ENCODE data around the gene POLR3G.
A peak's percentile ranks its signal among the peaks of the same experiment; 100 is the strongest.

Gene POLR3G

DNA sequence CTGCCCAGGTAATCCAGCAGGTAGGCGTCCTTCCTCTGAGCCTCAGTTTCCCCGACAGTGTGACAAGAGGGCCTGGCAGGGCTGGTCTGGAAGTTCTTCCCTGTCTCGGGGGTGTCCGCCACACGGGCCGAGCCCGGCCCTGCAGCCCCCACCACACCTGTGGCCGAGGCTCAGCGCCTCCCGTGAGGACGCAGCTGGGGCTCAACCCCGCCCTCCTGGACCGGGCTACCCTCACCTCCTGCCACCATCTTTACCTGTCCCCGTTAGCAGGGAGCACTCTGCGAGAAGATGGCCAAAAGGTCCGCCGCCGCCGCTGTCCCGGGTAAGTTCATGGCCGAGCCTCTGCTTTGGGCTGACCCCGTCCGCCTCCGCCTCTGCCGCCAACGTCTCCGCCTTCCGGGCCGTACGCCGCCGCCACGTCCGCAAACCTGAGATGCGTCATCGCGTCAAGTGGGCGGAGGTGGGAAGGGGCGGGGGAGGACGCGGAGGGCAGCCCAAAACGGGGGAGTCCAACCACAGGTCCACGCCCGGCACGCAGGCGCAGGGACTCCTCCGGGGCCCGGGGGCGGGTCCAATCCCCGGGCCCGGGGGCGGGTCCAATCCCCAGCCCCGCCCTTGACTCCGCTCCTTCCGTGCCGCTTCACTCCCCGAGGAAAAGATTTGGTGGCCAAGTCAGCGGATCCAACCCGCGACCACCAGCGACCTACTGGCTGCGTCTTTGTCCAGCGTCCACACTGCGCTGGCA lies 54.7 kb downstream of the POLR3G start, which contains the start of gene LYSMD3:
Gene LYSMD3 (minus strand): TSS at position 391 of the 745 bp plus-strand sequence. CDS start 4,295 bp downstream, outside the sequence.
- Mint-ChIP-seq H3K27ac (peak within 1 kb of the TSS; percentile 88), H3K4me1 (peaks cover 28% of the 10 kb centered on the region), H3K36me3 (peaks cover 15% of the 10 kb centered on the region), H3K27me3 (peaks cover 14% of the 10 kb centered on the region), H3K9me3 (no peaks in the 10 kb centered on the region), H3K4me3 (peak within 1 kb of the TSS; percentile 92)
- peak; percentile 97 for ATAC-seq

DNA sequence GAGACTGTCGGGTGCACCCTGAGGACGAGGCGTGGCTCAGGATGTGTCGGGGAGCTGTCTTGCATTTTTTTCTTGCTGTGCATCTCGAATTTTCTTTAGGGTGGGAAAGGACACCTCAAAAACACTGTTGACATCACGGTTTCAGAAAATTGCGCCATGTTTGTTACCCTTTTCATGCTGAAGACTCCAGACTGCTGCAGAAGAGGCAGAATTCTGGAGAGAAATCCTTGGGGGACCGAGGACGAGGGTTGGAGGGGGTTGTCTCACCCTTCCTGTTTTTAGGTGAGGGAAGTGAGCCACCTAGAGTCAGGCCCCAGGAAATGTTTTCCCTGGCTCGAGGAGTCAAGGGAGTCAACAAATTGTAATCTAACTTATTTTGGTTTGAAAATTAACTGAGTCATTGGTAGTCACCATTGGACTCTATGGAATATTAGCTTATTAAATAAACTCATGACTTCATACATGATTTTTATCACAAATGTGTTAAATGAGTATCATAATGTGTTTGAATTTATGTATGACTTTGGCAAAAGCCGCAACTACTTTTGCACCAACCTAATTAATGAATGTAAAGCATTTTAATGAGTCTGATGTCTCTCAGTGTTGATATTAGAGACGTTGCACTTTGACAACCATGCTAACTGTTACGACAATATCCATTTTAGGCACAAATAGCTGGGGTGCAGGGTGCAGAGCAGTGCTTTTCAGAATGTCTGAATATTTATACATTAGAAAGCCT lies 55.4 kb downstream of the POLR3G start:
- H3K36me3 Mint-ChIP-seq: peaks cover 11% of the 10 kb centered on the region
- ATAC-seq: peak; percentile 72
- H3K27ac Mint-ChIP-seq: peak overlapping the region; percentile 88
- no peaks in the 10 kb centered on the region for H3K9me3 Mint-ChIP-seq
- H3K4me1 Mint-ChIP-seq: peaks cover 28% of the 10 kb centered on the region
- H3K4me3 Mint-ChIP-seq: peak overlapping the region; percentile 92
- peaks cover 18% of the 10 kb centered on the region for H3K27me3 Mint-ChIP-seq

DNA sequence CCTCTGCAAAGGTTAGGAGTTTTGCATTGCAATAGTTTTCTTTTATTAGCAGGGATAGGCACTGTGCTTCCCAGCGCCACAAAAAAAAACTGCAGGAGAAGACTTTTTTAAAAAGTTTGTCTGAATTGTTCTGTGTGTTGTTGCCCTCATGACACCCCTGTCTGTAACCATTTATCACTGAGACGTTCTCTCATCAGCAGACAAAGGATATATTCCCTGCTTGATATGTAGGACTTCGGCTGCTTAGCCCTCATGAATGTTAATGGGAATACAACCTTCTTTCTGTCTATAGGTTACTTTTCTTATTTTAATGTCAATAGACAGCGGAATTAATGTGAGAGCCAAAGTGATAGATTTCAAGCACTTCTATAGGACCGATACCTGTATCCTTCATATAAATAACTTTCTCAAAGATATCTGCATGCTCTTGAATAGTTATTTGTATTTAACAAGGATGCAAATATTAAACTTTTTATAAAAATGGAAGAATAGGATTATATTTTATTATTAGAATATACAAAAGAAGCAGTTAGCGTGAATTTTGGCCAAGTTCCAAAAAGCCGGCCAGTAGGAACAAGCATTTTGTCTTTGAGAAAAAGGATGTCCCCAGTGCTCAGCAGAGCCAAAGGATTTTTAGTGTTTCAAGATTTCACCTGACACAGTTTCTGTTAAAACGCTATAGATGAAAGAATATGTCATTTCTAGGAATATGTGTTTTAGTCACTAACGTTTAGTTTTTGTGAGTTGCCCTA lies 56.2 kb downstream of the POLR3G start:
- Mint-ChIP-seq H3K36me3 (peaks cover 9% of the 10 kb centered on the region), H3K27me3 (peaks cover 26% of the 10 kb centered on the region), H3K4me3 (no peak overlapping the region), H3K9me3 (no peaks in the 10 kb centered on the region), H3K4me1 (peaks cover 28% of the 10 kb centered on the region), H3K27ac (peak overlapping the region; percentile 88)
- no peak for ATAC-seq

DNA sequence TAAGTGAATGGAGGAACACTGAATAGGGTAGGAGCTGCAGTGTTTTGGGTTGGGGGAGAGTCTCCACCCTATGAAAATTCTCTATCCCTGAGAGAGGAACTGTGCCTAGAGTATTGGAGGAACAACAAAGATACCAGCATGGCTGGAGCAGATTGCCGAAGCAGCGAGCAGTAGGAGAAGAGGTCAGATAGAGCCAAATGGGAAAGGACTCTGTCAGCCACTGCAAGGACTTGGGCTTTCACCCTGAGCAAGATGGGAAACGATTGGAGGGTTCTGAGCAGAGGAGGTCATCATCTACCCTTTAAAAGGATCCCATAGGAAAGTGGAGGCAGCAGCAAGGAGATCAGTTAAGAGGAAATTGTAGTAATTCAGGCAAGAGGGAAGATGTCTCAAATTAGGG lies 59.1 kb downstream of the POLR3G start:
- Mint-ChIP-seq H3K4me3 (no peak overlapping the region), H3K9me3 (no peaks in the 10 kb centered on the region), H3K27me3 (peaks cover 27% of the 10 kb centered on the region), H3K27ac (no peak overlapping the region), H3K36me3 (no peaks in the 10 kb centered on the region), H3K4me1 (peaks cover 2% of the 10 kb centered on the region)
- no peak for ATAC-seq

DNA sequence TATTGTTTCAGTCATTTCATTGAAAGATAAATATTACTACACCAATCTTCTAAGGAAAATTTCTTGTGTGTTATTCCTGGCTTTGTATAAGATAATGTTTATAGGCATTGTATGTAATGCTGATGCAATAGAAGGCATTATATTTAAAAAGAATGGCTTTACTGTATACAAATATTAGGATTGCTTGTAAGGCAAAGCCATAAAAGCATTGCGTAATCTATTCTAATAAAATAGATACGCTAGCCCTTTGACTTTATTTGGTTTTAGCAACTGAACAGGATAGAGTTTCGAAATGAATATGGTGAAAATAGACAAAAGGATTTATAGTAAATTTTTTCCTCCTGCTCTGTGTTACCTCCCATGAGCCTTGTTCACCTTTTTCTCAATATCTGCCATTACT lies 60.3 kb downstream of the POLR3G start:
- no peak overlapping the region for H3K4me3 Mint-ChIP-seq
- no peak overlapping the region for H3K27ac Mint-ChIP-seq
- no peaks in the 10 kb centered on the region for H3K36me3 Mint-ChIP-seq
- no peaks in the 10 kb centered on the region for H3K4me1 Mint-ChIP-seq
- peaks cover 27% of the 10 kb centered on the region for H3K27me3 Mint-ChIP-seq
- H3K9me3 Mint-ChIP-seq: no peaks in the 10 kb centered on the region
- ATAC-seq: no peak

DNA sequence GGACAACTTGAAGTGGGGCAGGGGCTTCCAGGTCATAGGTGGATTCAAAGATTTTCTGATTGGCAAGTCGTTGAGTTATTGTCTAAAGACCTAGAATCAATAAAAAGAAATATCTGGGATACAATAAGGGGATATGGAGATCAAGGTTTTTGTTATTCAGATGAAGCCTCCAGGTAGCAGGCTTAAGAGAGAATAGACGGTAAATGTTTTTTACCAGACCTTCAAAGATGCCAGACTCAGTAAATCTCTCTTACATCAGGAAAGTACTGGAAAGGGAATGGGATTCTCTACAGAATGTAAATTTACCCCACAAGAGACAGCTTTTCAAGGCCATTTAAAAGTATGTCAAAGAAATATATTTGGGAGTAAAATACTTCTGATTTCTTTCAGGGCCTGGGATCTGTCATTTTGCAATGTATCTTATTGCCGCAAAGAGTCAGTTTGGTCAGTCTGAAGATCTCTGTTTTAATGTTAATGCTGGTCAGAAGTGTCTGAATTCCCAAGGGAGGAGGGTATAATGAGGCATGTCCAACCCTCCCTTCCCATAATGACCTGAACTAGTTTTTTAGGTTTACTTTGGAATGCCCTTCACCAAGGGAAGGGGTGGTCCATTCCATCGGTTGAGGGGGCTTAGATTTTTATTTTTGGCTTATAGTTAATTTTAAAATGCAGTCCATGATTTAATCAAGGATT lies 68.3 kb downstream of the POLR3G start:
- Mint-ChIP-seq H3K4me3 (no peak overlapping the region), H3K9me3 (no peaks in the 10 kb centered on the region), H3K4me1 (no peaks in the 10 kb centered on the region), H3K27ac (no peak overlapping the region), H3K36me3 (no peaks in the 10 kb centered on the region), H3K27me3 (peaks cover 20% of the 10 kb centered on the region)
- no peak for ATAC-seq

DNA sequence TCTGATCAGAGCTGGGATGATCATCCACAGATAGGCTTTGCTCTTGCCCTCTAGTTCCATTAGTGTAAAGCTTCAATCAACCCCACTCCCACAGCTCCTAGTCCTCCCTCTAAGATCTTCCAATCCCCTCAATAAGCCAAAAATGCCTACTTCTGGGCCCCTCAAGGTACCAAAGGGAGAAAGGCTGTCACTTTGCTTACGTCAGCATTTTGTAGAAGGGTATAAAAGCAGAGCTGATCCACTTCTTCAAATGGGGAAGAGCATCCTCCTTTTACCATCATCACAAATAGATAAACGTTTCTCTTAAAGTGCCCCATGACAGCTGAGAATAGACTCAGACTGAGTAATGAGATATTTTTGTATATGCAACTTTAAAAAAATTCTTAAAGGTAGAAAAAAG lies 70.8 kb downstream of the POLR3G start:
- Mint-ChIP-seq H3K36me3 (no peaks in the 10 kb centered on the region), H3K4me3 (no peak overlapping the region), H3K4me1 (peaks cover 5% of the 10 kb centered on the region), H3K27me3 (peaks cover 27% of the 10 kb centered on the region), H3K27ac (no peak overlapping the region), H3K9me3 (no peaks in the 10 kb centered on the region)
- no peak for ATAC-seq

DNA sequence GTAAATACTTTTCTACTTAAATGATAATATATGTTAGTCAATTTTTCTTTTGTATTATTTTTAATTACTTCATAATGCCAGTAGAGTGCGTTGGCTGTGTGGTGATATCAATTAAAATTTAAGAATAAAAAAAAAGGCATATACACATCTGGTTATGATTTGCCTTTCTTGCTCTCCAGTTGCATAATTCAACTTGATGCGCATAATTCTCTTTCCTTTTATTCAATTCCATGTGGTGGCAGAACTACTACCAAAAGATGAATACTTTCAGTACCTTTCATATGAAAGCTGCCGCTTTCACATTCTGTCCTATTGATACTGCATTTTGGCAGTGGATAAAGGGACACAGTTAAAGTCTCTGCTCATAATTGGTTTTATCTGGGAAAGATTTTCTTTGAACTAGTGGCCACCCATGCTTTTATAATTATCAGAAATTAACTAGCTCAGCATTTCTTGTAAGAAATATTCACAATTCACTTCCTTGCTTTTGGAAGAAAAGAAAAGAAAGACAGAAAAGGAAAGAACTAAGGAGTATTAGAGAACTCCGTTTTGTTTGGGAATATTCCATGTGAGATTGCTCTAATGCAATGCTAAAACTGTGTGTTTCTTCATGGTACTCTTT lies 71.7 kb downstream of the POLR3G start:
- Mint-ChIP-seq H3K9me3 (no peaks in the 10 kb centered on the region), H3K36me3 (no peaks in the 10 kb centered on the region), H3K27ac (no peak overlapping the region), H3K27me3 (peaks cover 29% of the 10 kb centered on the region), H3K4me1 (peaks cover 5% of the 10 kb centered on the region), H3K4me3 (no peak overlapping the region)
- no peak for ATAC-seq

DNA sequence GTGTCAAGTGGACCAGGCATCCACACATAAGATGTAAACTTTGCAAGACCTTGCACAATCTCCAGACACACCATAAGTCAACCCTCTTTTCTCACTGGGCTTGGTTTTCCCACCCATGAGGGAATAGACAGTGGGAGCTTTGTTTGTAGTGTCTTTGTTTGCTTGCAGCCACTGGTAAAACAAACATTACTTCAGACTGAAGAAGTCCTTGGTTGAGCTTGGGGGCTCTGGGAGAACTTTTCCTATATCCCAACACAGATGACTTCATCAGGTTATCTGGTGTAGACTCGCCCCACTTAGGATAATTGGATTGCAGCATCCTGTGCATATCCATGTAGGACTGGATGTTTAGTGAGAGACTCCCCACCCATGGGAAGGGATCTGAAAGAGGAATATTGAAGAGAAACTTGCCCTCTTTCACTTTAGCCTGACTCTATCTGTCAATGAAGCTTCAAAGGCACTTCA lies 72.4 kb downstream of the POLR3G start:
- Mint-ChIP-seq H3K36me3 (no peaks in the 10 kb centered on the region), H3K9me3 (no peaks in the 10 kb centered on the region), H3K27me3 (peaks cover 29% of the 10 kb centered on the region), H3K4me3 (no peak overlapping the region), H3K4me1 (peaks cover 5% of the 10 kb centered on the region), H3K27ac (no peak overlapping the region)
- no peak for ATAC-seq

DNA sequence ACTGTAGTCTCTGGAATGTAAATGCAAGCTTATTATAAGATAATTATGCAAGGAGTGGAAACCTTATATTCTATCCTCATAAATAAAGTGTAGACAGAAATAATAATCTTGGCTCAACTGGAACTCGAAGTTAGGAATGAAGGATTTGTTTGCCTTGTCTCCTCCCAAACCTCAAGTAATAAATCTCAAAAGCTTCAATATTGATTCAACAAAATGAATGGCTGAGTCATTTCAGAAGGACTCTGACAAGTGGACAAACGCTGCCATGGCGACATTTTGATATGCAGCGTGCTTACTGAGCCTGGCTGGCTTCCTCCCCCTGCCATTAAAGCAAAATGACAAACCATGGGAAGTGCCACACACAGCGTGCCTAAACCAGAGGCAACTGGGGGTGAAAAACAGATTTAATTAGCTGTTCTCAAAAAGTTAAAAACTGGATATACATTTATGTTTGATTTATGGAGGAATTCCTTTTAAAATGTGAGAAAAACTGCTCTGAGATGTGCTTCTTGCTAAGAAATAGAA lies 73.5 kb downstream of the POLR3G start:
- H3K27ac Mint-ChIP-seq: no peak overlapping the region
- H3K36me3 Mint-ChIP-seq: no peaks in the 10 kb centered on the region
- peaks cover 29% of the 10 kb centered on the region for H3K27me3 Mint-ChIP-seq
- H3K4me3 Mint-ChIP-seq: no peak overlapping the region
- H3K9me3 Mint-ChIP-seq: no peaks in the 10 kb centered on the region
- peaks cover 5% of the 10 kb centered on the region for H3K4me1 Mint-ChIP-seq
- no peak for ATAC-seq

DNA sequence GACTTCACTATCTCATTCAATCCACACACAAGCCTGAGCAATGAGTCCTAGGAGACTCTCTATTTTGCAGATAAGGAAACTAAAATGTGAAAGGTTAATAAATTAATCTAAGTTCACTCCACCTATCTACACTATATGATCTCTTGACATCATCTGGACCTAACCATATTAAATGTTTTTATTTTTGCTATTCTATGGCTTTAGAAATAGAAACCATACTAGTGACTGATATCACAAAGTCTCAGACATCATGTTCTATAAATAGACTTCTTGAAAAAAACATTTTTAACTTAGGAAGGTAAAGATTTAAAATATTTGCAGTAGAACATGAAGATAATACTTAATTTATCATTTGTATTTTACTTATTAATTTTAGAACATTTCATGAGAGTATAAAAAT lies 74.6 kb downstream of the POLR3G start:
- H3K27me3 Mint-ChIP-seq: peaks cover 37% of the 10 kb centered on the region
- H3K36me3 Mint-ChIP-seq: no peaks in the 10 kb centered on the region
- H3K4me3 Mint-ChIP-seq: no peak overlapping the region
- no peaks in the 10 kb centered on the region for H3K9me3 Mint-ChIP-seq
- peaks cover 5% of the 10 kb centered on the region for H3K4me1 Mint-ChIP-seq
- no peak for ATAC-seq
- no peak overlapping the region for H3K27ac Mint-ChIP-seq

DNA sequence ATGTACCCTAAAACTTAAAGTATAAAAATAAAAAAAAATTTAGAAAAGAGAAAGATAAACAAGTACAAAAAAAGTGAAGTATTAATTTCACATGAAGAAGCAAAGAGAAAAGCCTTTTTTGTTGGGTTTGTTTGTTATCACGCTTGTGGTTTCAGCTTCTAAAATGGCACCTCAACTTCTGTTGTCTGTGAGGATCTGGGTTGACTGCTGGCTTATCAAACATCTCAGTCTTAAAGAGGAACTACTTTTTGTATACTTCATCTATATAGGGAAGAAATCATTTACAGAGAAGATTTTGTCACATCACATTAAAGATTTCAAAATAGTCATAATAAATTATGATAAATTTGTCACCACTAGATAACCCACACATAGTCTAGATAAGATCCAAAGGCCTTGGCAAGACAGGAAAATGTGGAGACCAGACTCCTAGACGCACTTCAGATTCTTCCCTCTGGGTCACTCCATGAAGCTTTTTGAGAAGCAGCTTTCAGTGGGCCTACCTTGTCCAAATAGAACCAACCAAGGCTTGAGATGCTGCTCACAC lies 75.1 kb downstream of the POLR3G start:
- no peak overlapping the region for H3K27ac Mint-ChIP-seq
- peaks cover 43% of the 10 kb centered on the region for H3K27me3 Mint-ChIP-seq
- H3K36me3 Mint-ChIP-seq: no peaks in the 10 kb centered on the region
- no peak overlapping the region for H3K4me3 Mint-ChIP-seq
- H3K9me3 Mint-ChIP-seq: no peaks in the 10 kb centered on the region
- H3K4me1 Mint-ChIP-seq: peaks cover 5% of the 10 kb centered on the region
- ATAC-seq: no peak

DNA sequence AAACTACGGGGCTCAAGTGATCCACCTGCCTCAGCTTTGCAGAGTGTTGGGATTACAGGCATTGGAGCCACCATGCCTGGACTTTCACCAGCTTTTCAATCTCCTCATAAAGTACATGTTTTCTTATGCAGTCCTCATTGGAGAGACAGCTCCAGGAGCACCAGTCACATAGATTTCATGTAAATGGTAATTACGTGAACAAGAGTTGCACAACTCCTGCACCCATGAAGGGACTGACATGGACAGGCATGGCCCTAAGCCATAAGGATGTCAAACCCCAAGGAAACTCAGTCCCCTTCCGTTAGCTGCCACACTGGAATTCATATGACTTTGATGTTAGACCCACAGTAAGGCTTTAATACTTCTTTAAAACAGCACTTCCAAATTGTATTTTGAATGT lies 76.3 kb downstream of the POLR3G start:
- no peak for ATAC-seq
- Mint-ChIP-seq H3K27ac (no peak overlapping the region), H3K4me3 (no peak overlapping the region), H3K36me3 (no peaks in the 10 kb centered on the region), H3K4me1 (peaks cover 5% of the 10 kb centered on the region), H3K27me3 (peaks cover 41% of the 10 kb centered on the region), H3K9me3 (no peaks in the 10 kb centered on the region)

DNA sequence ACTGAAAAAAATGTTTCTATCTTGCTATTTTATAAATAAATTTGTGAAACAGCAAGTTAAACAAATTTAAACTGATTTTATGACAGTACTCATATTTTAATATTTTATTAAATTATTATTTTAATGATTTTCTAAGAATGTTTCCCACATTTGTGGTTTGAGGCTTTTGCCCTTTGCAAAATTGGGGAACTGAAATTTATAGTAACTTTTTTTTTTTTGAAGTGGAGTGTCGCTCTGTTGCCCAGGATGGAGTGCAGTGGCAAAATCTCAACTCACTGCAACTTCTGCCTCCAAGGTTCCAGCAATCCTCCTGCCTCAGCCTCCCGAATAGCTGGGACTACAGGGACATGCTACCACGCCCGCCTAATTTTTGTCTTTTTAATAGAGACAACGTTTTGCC lies 76.7 kb downstream of the POLR3G start:
- Mint-ChIP-seq H3K4me1 (peaks cover 5% of the 10 kb centered on the region), H3K27ac (no peak overlapping the region), H3K9me3 (no peaks in the 10 kb centered on the region), H3K27me3 (peaks cover 45% of the 10 kb centered on the region), H3K4me3 (no peak overlapping the region), H3K36me3 (no peaks in the 10 kb centered on the region)
- ATAC-seq: no peak
